IMR-90 (cell line): Measurements from ENCODE around the gene IREB2. TPM values are rescaled to one million over a fixed set of nuclear protein-coding genes. Genes with fewer than 3 reads are reported as not detected.
A peak's percentile ranks its signal among the peaks of the same experiment; 100 is the strongest.

ENCODE experiments used
- ATAC-seq: fragments of 200-7000 bp; cut with Tn5 transposase; 2 replicates; pipeline ENCODE4 v1.9.1; 2020; ENCODE audit warnings: low read depth, mild to moderate bottlenecking, moderate library complexity
- BruUV-seq: library from RNA; stranded (reverse); fragments of 400-500 nt; replicated peaks from 2 replicates; lab custom pipeline; 2021; lab: Mats Ljungman, UMichigan
- CTCF ChIA-PET: fragments of 300-600 bp; formaldehyde crosslinking; extraction: SDS; loops from one replicate; lab custom pipeline; 2021; ENCODE audit warnings: antibody characterized with exemption; lab: Yijun Ruan, JAX
- POLR2A ChIA-PET: fragments of 300-600 bp; sonication (Branson Sonifier 250); formaldehyde crosslinking; loops from one replicate; lab custom pipeline; 2022; ENCODE audit warnings: antibody characterized with exemption; ENCODE audit not compliant: unreplicated experiment; lab: Charles Lee
- DNase-seq: peaks from one replicate; pipeline ENCODE4 v3.0.0; 2013
- H2AFZ ChIP-seq: replicated peaks from 2 replicates; pipeline ENCODE3; 2013; ENCODE audit warnings: low read length, mild to moderate bottlenecking; ENCODE audit not compliant: poor library complexity
- H2AK5ac ChIP-seq: 2 replicates; pipeline ENCODE4 v1.6.1; 2013; ENCODE audit warnings: low read depth, low read length, inconsistent platforms
- H2AK9ac ChIP-seq: replicated peaks from 2 replicates; pipeline ENCODE3; 2013; ENCODE audit warnings: mild to moderate bottlenecking, low read depth, low read length, moderate library complexity; ENCODE audit not compliant: poor library complexity
- H2BK120ac ChIP-seq: 2 replicates; pipeline ENCODE4 v1.6.1; 2013; ENCODE audit warnings: low read depth, low read length, inconsistent platforms
- H2BK15ac ChIP-seq: 3 replicates; pipeline ENCODE4 v1.6.1; 2013; ENCODE audit warnings: low read depth, low read length, inconsistent platforms
- H2BK20ac ChIP-seq: 2 replicates; pipeline ENCODE4 v1.6.1; 2013; ENCODE audit warnings: low read depth, mild to moderate bottlenecking, inconsistent platforms, low read length, moderate library complexity
- H2BK5ac ChIP-seq: 2 replicates; pipeline ENCODE4 v1.6.1; 2013; ENCODE audit warnings: mild to moderate bottlenecking, low read depth, low read length, inconsistent platforms; ENCODE audit not compliant: poor library complexity, severe bottlenecking
- H3K14ac ChIP-seq: replicated peaks from 2 replicates; pipeline ENCODE4 v1.6.1; 2013; ENCODE audit warnings: low read depth, low read length, inconsistent platforms
- H3K18ac ChIP-seq: 2 replicates; pipeline ENCODE4 v1.6.1; 2013; ENCODE audit warnings: low read depth, low read length, control low read depth
- H3K23ac ChIP-seq: 2 replicates; pipeline ENCODE4 v1.6.1; 2013; ENCODE audit warnings: low read depth, low read length, inconsistent platforms
- H3K27ac ChIP-seq: 2 replicates; pipeline ENCODE4 v1.5.1; 2013; ENCODE audit warnings: mild to moderate bottlenecking, control low read depth, low read length; ENCODE audit not compliant: insufficient read depth
- H3K27me3 ChIP-seq: 2 replicates; pipeline ENCODE4 v1.6.1; 2013; ENCODE audit warnings: low read length; ENCODE audit not compliant: control insufficient read depth, insufficient read depth
- H3K36me3 ChIP-seq: 2 replicates; pipeline ENCODE4 v1.6.1; 2013; ENCODE audit warnings: low read length, mixed read lengths; ENCODE audit not compliant: control insufficient read depth, insufficient read depth
- H3K4ac ChIP-seq: 2 replicates; pipeline ENCODE4 v1.6.1; 2013; ENCODE audit warnings: low read depth, low read length, inconsistent platforms
- H3K4me1 ChIP-seq: 2 replicates; pipeline ENCODE4 v1.6.1; 2013; ENCODE audit warnings: low read length, mixed read lengths; ENCODE audit not compliant: control insufficient read depth, insufficient read depth
- H3K4me2 ChIP-seq: 2 replicates; pipeline ENCODE4 v1.6.1; 2013; ENCODE audit warnings: low read depth, mild to moderate bottlenecking, control low read depth, low read length, moderate library complexity
- H3K4me3 ChIP-seq: 2 replicates; pipeline ENCODE4 v1.5.1; 2013; ENCODE audit warnings: low read depth, mild to moderate bottlenecking, control low read depth, low read length, moderate library complexity; ENCODE audit not compliant: insufficient read depth
- H3K56ac ChIP-seq: 2 replicates; pipeline ENCODE4 v1.6.1; 2013; ENCODE audit warnings: low read length, inconsistent platforms; ENCODE audit not compliant: insufficient read depth; ENCODE audit errors: extremely low read depth
- H3K79me1 ChIP-seq, 2 experiments: 2 replicates each; pipeline ENCODE4 v1.6.1; 2013; ENCODE audit warnings: low read length in 2 of 2, inconsistent platforms in 1 of 2, low read depth in 1 of 2
- H3K9ac ChIP-seq: 2 replicates; pipeline ENCODE4 v1.6.1; 2013; ENCODE audit warnings: low read depth, low read length, control low read depth
- H3K9me1 ChIP-seq: 2 replicates; pipeline ENCODE4 v1.6.1; 2013; ENCODE audit warnings: low read length, inconsistent platforms; ENCODE audit not compliant: insufficient read depth
- H3K9me3 ChIP-seq: 2 replicates; pipeline ENCODE4 v1.6.1; 2013; ENCODE audit warnings: low read length; ENCODE audit not compliant: control insufficient read depth, insufficient read depth
- H4K20me1 ChIP-seq: 2 replicates; pipeline ENCODE4 v1.6.1; 2013; ENCODE audit warnings: low read length, inconsistent platforms; ENCODE audit not compliant: insufficient read depth
- H4K5ac ChIP-seq: 2 replicates; pipeline ENCODE4 v1.6.1; 2013; ENCODE audit warnings: mild to moderate bottlenecking, low read depth, low read length, control low read depth
- H4K8ac ChIP-seq, 2 experiments: 2 replicates each; pipeline ENCODE4 v1.6.1; 2013; ENCODE audit warnings: low read depth in 2 of 2, low read length in 2 of 2, control low read depth in 1 of 2, inconsistent platforms in 1 of 2
- H4K91ac ChIP-seq: 2 replicates; pipeline ENCODE4 v1.6.1; 2013; ENCODE audit warnings: low read depth, low read length, inconsistent platforms; ENCODE audit not compliant: insufficient read depth
- CEBPB ChIP-seq: IDR thresholded peaks from 2 replicates; pipeline ENCODE4 v1.6.1; 2012; ENCODE audit warnings: low read depth, low read length, improper control_type of control experiment
- CTCF ChIP-seq: conservative IDR thresholded peaks from 2 replicates; pipeline ENCODE4 v1.5.1; 2012; ENCODE audit warnings: mild to moderate bottlenecking, low read depth, low read length, improper control_type of control experiment
- ELK1 ChIP-seq: fragments of 150-350 bp; IDR thresholded peaks from 2 replicates; pipeline ENCODE4 v1.6.1; 2016; ENCODE audit warnings: low read depth, mild to moderate bottlenecking, low read length, moderate library complexity, borderline replicate concordance
- FOS ChIP-seq: fragments of 150-350 bp; IDR thresholded peaks from 2 replicates; pipeline ENCODE4 v1.6.1; 2016; ENCODE audit warnings: low read depth, low read length
- MAFK ChIP-seq: IDR thresholded peaks from 2 replicates; pipeline ENCODE4 v1.6.1; 2012; ENCODE audit warnings: low read depth, low read length, improper control_type of control experiment
- MAZ ChIP-seq: IDR thresholded peaks from 2 replicates; pipeline ENCODE4 v1.6.1; 2012; ENCODE audit warnings: low read depth, mild to moderate bottlenecking, low read length, improper control_type of control experiment, moderate library complexity, borderline replicate concordance
- MXI1 ChIP-seq: IDR thresholded peaks from 2 replicates; pipeline ENCODE4 v1.6.1; 2012; ENCODE audit warnings: low read depth, mild to moderate bottlenecking, low read length, moderate library complexity, borderline replicate concordance
- NFE2L2 ChIP-seq: fragments of 150-350 bp; IDR thresholded peaks from 2 replicates; pipeline ENCODE4 v1.6.1; 2016; ENCODE audit warnings: low read depth, mild to moderate bottlenecking, low read length
- POLR2A ChIP-seq: IDR thresholded peaks from 2 replicates; pipeline ENCODE4 v1.6.1; 2012; ENCODE audit warnings: mild to moderate bottlenecking, low read depth, low read length
- RAD21 ChIP-seq: IDR thresholded peaks from 2 replicates; pipeline ENCODE4 v1.6.1; 2012; ENCODE audit warnings: low read length, improper control_type of control experiment
- RCOR1 ChIP-seq: IDR thresholded peaks from 2 replicates; pipeline ENCODE4 v1.6.1; 2012; ENCODE audit warnings: mild to moderate bottlenecking, low read length, improper control_type of control experiment; ENCODE audit not compliant: insufficient replicate concordance
- SMC3 ChIP-seq: fragments of 150-350 bp; IDR thresholded peaks from 2 replicates; pipeline ENCODE4 v1.6.1; 2016; ENCODE audit warnings: low read depth, mild to moderate bottlenecking, antibody characterized with exemption, low read length, moderate library complexity
- USF2 ChIP-seq: fragments of 150-350 bp; IDR thresholded peaks from 2 replicates; pipeline ENCODE4 v1.6.1; 2017; ENCODE audit warnings: mild to moderate bottlenecking, antibody characterized with exemption, low read length, low read depth
- WGBS, 2 experiments: methylation state at CpG; one replicate each; pipeline versions ENCODE4 v1.1.5 to v1.1.7; 2013; ENCODE audit warnings: missing lambda C conversion rate in 2 of 2; ENCODE audit not compliant: insufficient read length in 1 of 2; ENCODE audit errors: extremely low coverage in 2 of 2; 5-methylcytosine and 5-hydroxymethylcytosine counted together
- dilution Hi-C: fragments of 300-500 bp; cut with HindIII; formaldehyde crosslinking; loops from one replicate; pipeline ENCODE4 v1.14.3; 2018; ENCODE audit warnings: low sequenced_read_pairs; ENCODE audit not compliant: unreplicated experiment
- in situ Hi-C: fragments of 300-500 bp; cut with MboI; formaldehyde crosslinking; loops from 3 replicates; pipeline ENCODE4 v1.14.3; 2019; ENCODE audit warnings: low sequenced_read_pairs, inconsistent platforms, mixed read lengths
- intact Hi-C: fragments of 100-400 bp; cut with micrococcal nuclease; formaldehyde crosslinking; loops from 2 replicates; pipeline ENCODE4 v1.10.0; 2022
- polyA plus RNA-seq, 3 experiments: library from polyadenylated mRNA; depleted of rRNA; stranded (reverse); fragments of >200 nt; gene quantifications; 2 replicates each; pipeline ENCODE4 v1.2.3, GENCODE V29; 2012; ENCODE audit warnings: low replicate concordance in 1 of 3
- total RNA-seq: library from RNA; depleted of rRNA; stranded (reverse); fragments of >200 nt; gene quantifications from 2 replicates; pipeline ENCODE4 v1.2.3, GENCODE V29; 2012

The IREB2 gene
- total and polyA plus RNA-seq, 2 of the 4 experiments (the other 2 are of a cell fraction): 12.2 to 13.5 TPM

GRCh38 chr15:78415284-78415683, 22.7 kb upstream of the IREB2 start:
- Histone ChIP-seq H3K9ac (no peak overlapping the region), H4K91ac (no peak overlapping the region), H3K18ac (no peak overlapping the region), H3K4ac (no peak overlapping the region), H4K5ac (no peak overlapping the region), H2BK5ac (no peak overlapping the region), H2AK5ac (no peak overlapping the region), H2BK20ac (no peak overlapping the region), H3K36me3 (no peaks in the 10 kb centered on the region), H3K56ac (no peak overlapping the region), H2BK120ac (no peak overlapping the region), H4K20me1 (no peaks in the 10 kb centered on the region), H3K4me2 (no peak overlapping the region), H4K8ac (no peak overlapping the region), H3K4me1 (no peaks in the 10 kb centered on the region), H3K9me3 (no peaks in the 10 kb centered on the region; the same call in 1 of the 2 replicates), H3K23ac (no peak overlapping the region), H3K14ac (no peak overlapping the region), H3K79me1 (no peaks in the 10 kb centered on the region), H3K27ac (no peak overlapping the region), H2BK15ac (no peak overlapping the region), H2AK9ac (no peak overlapping the region), H3K9me1 (no peaks in the 10 kb centered on the region), H3K4me3 (no peak overlapping the region), H3K27me3 (peaks cover 29% of the 10 kb centered on the region), H2AFZ (no peak overlapping the region)
- WGBS, 2 experiments: no CpG with 5 or more reads among the region's 4 CpGs
- intact Hi-C loops: loop anchor here (1.0 kb wide), 1 partner anchor 107 kb away; no protein-coding TSS in a partner anchor
- dilution Hi-C loops: no loop called here
- ATAC-seq: peak; percentile 69
- no TSS peak for BruUV-seq
- no peak for DNase-seq
- ChIA-PET POLR2A (no interaction called here), CTCF (interaction anchor here (1.3 kb wide), 1 partner anchor 14 kb away, joined by 4 read pairs; no protein-coding TSS in a partner anchor)
- TF ChIP-seq CEBPB (no peak), SMC3 (peak; percentile 48), USF2 (no peak), FOS (no peak), CTCF (peak; percentile 38), RAD21 (peak; percentile 28; the same call in 1 of the 2 replicates), MXI1 (no peak), POLR2A (no peak), NFE2L2 (no peak), ELK1 (no peak), MAZ (no peak), RCOR1 (no peak), MAFK (no peak)
- in situ Hi-C loops: loop anchor here (5.0 kb wide), 1 partner anchor 103 kb away; no protein-coding TSS in a partner anchor
